OCI-LY7 (cell line): ENCODE results near the gene CUEDC1. TPM values are rescaled to one million over a fixed set of nuclear protein-coding genes. Genes with fewer than 3 reads are reported as not detected.

Experiments
- BruUV-seq: library from RNA; stranded (reverse); fragments of 400-500 nt; replicated peaks from 2 replicates; lab custom pipeline; 2021; lab: Mats Ljungman, UMichigan
- CTCF ChIA-PET: fragments of 300-600 bp; sonication (Branson Sonifier 250); formaldehyde crosslinking; loops from one replicate; lab custom pipeline; 2022; ENCODE audit warnings: antibody characterized with exemption; ENCODE audit not compliant: unreplicated experiment; lab: Charles Lee
- POLR2A ChIA-PET: fragments of 300-600 bp; sonication (Branson Sonifier 250); formaldehyde crosslinking; loops from one replicate; lab custom pipeline; 2022; ENCODE audit warnings: antibody characterized with exemption; lab: Charles Lee
- DNase-seq: peaks from one replicate; pipeline ENCODE4 v3.0.0-alpha.2; 2015; ENCODE audit warnings: low spot score
- H2AFZ ChIP-seq: fragments of 200-600 bp; sonication (generic), shearing (Covaris generic); 2 replicates; pipeline ENCODE4 v1.6.1; 2014; ENCODE audit warnings: mild to moderate bottlenecking, antibody characterized with exemption, low read length, moderate library complexity
- H3K27ac ChIP-seq: fragments of 200-600 bp; sonication (generic); 2 replicates; pipeline ENCODE4 v1.5.1; 2014; ENCODE audit warnings: mixed run types, low read depth, mild to moderate bottlenecking, moderate library complexity, low read length, inconsistent platforms; ENCODE audit not compliant: poor library complexity, severe bottlenecking
- H3K36me3 ChIP-seq: fragments of 200-600 bp; sonication (generic); 2 replicates; pipeline ENCODE4 v1.6.1; 2014; ENCODE audit warnings: mild to moderate bottlenecking, antibody characterized with exemption, low read length, moderate library complexity, mixed read lengths; ENCODE audit not compliant: insufficient read depth
- H3K4me1 ChIP-seq: fragments of 200-600 bp; sonication (generic); 2 replicates; pipeline ENCODE4 v1.5.1; 2014; ENCODE audit warnings: mild to moderate bottlenecking, low read length; ENCODE audit not compliant: insufficient read depth, poor library complexity, severe bottlenecking
- H3K4me2 ChIP-seq: fragments of 200-600 bp; sonication (generic); 2 replicates; pipeline ENCODE4 v1.6.1; 2014; ENCODE audit warnings: mild to moderate bottlenecking, low read length
- H3K4me3 ChIP-seq: fragments of 200-600 bp; sonication (generic); 2 replicates; pipeline ENCODE4 v1.5.1; 2014; ENCODE audit warnings: mild to moderate bottlenecking, low read depth, low read length; ENCODE audit not compliant: poor library complexity, severe bottlenecking
- H3K79me2 ChIP-seq: fragments of 200-600 bp; sonication (generic); 2 replicates; pipeline ENCODE4 v1.6.1; 2016; ENCODE audit warnings: low read depth, mild to moderate bottlenecking, low read length, moderate library complexity, mixed read lengths; ENCODE audit not compliant: insufficient read depth
- H3K9me2 ChIP-seq: fragments of 200-600 bp; sonication (generic); 2 replicates; pipeline ENCODE4 v1.6.1; 2016; ENCODE audit warnings: mild to moderate bottlenecking, low read length, mixed read lengths; ENCODE audit not compliant: insufficient read depth
- H3K9me3 ChIP-seq: fragments of 200-600 bp; sonication (generic); 2 replicates; pipeline ENCODE4 v1.6.1; 2014; ENCODE audit warnings: mild to moderate bottlenecking, mixed run types, low read length, mixed read lengths
- H4K20me1 ChIP-seq: fragments of 200-600 bp; sonication (generic); 2 replicates; pipeline ENCODE4 v1.6.1; 2014; ENCODE audit warnings: mild to moderate bottlenecking, antibody characterized with exemption, low read length, moderate library complexity, mixed read lengths; ENCODE audit not compliant: insufficient read depth
- CTCF ChIP-seq: fragments of 200-600 bp; sonication (generic); conservative IDR thresholded peaks from 2 replicates; pipeline ENCODE4 v1.5.1; 2014; ENCODE audit warnings: mild to moderate bottlenecking, antibody characterized with exemption, low read length, moderate library complexity, mixed read lengths
- EZH2phosphoT487 ChIP-seq: fragments of 200-600 bp; sonication (generic); IDR thresholded peaks from 2 replicates; pipeline ENCODE4 v1.6.1; 2018; ENCODE audit warnings: low read depth, borderline replicate concordance, mild to moderate bottlenecking, mixed run types, antibody characterized with exemption, low read length, moderate library complexity, mixed read lengths
- intact Hi-C: fragments of 100-400 bp; cut with micrococcal nuclease; formaldehyde crosslinking; loops from one replicate; pipeline ENCODE4 v1.10.0; 2022; ENCODE audit not compliant: unreplicated experiment
- total RNA-seq, 2 experiments: library from RNA; depleted of rRNA in 1 of 2; stranded (reverse); fragments of >200 nt in 1 of 2; shearing (Covaris generic) in 1 of 2; gene quantifications; 2 replicates each; pipeline ENCODE4 v1.2.3, GENCODE V29; 2014 to 2022

Gene CUEDC1
- total RNA-seq, 2 experiments from 2014 or later = 0.74 TPM; not detected in 1

- Histone ChIP-seq H3K79me2 (no peaks in the 10 kb centered on the region), H3K36me3 (no peaks in the 10 kb centered on the region), H3K4me2 (no peak overlapping the region), H4K20me1 (no peaks in the 10 kb centered on the region), H3K4me3 (no peak overlapping the region), H3K4me1 (peaks cover 5% of the 10 kb centered on the region), H2AFZ (no peak overlapping the region), H3K9me3 (no peaks in the 10 kb centered on the region), H3K9me2 (no peaks in the 10 kb centered on the region), H3K27ac (no peak overlapping the region)
- ChIA-PET CTCF (no interaction called here), POLR2A (interaction anchor here (0.6 kb wide), 1 partner anchor 391 kb away, joined by 9 read pairs; no protein-coding TSS in a partner anchor)
- intact Hi-C loops = no loop called here
- BruUV-seq = no TSS peak
- TF ChIP-seq CTCF (no peak), EZH2phosphoT487 (no peak)
- DNase-seq = no peak
Measured at GRCh38 chr17:57830880-57831279, 124.3 kb downstream of the CUEDC1 start.

- intact Hi-C loops = no loop called here
- no peaks in the 10 kb centered on the region for H3K36me3 ChIP-seq
- no TSS peak for BruUV-seq
- no peak overlapping the region for H3K4me3 ChIP-seq
- no peak for DNase-seq
- H3K79me2 ChIP-seq = no peaks in the 10 kb centered on the region
- no peaks in the 10 kb centered on the region for H4K20me1 ChIP-seq
- no peak overlapping the region for H2AFZ ChIP-seq
- H3K9me3 ChIP-seq = no peaks in the 10 kb centered on the region
- POLR2A ChIA-PET = no interaction called here
- no peaks in the 10 kb centered on the region for H3K4me1 ChIP-seq
- TF ChIP-seq CTCF = no peak
- TF ChIP-seq EZH2phosphoT487 = no peak
- H3K4me2 ChIP-seq = no peak overlapping the region
- no peak overlapping the region for H3K27ac ChIP-seq
- no peaks in the 10 kb centered on the region for H3K9me2 ChIP-seq
- CTCF ChIA-PET = no interaction called here
Measured at GRCh38 chr17:57823469-57824401, 131.5 kb downstream of the CUEDC1 start.

GRCh38 chr17:57819867-57820266, 135.3 kb downstream of the CUEDC1 start:
- intact Hi-C loops = no loop called here
- Histone ChIP-seq H3K9me2 (no peaks in the 10 kb centered on the region), H3K9me3 (no peaks in the 10 kb centered on the region), H3K4me1 (no peaks in the 10 kb centered on the region), H3K79me2 (no peaks in the 10 kb centered on the region), H2AFZ (no peak overlapping the region), H3K4me3 (no peak overlapping the region), H3K36me3 (no peaks in the 10 kb centered on the region), H4K20me1 (no peaks in the 10 kb centered on the region), H3K4me2 (no peak overlapping the region), H3K27ac (no peak overlapping the region)
- TF ChIP-seq EZH2phosphoT487 = no peak
- no peak for TF ChIP-seq CTCF
- CTCF ChIA-PET = no interaction called here
- no TSS peak for BruUV-seq
- POLR2A ChIA-PET = no interaction called here
- no peak for DNase-seq
